Urothelium cell line (cell line): ENCODE data around the gene STAC2.
"Not testable (repeated sequence)": the region's sequence is repeated elsewhere in the genome, so short reads cannot be mapped to it uniquely, and the experiment has no call there.

Experiments
- DNase-seq: peaks from one replicate; pipeline ENCODE4 v3.0.0; 2011; ENCODE audit warnings: low spot score, mixed read lengths
- FAIRE-seq: peaks from 2 replicates; lab custom pipeline; 2011; peaks lifted over from hg19 to GRCh38; lab: Jason Lieb, UNC

The STAC2 gene

GRCh38 chr17:39225308-39225958 lies at the start of gene STAC2:
STAC2 (minus strand) TSS chr17:39225945; CDS start chr17:39225502, 443 bp downstream.
- FAIRE-seq (no peak), DNase-seq (no peak)

- FAIRE-seq (no peak), DNase-seq (no peak)
These were observed 45.8 kb upstream of the STAC2 start for GRCh38 chr17:39271546-39271945.

- DNase-seq, result no peak
These were observed 45.2 kb upstream of the STAC2 start for GRCh38 chr17:39270923-39271322.

GRCh38 chr17:39264119-39264518 lies 38.4 kb upstream of the STAC2 start:
- no peak for FAIRE-seq

More at GRCh38 chr17:39270923-39271322, 45.2 kb upstream of the STAC2 start:
- no peak for FAIRE-seq

GRCh38 chr17:39261286-39261685 lies 35.5 kb upstream of the STAC2 start:
- FAIRE-seq, result no peak

More at GRCh38 chr17:39264119-39264518, 38.4 kb upstream of the STAC2 start:
- DNase-seq, result no peak

GRCh38 chr17:39252788-39253460 lies 27.2 kb upstream of the STAC2 start:
- DNase-seq, result no peak
- FAIRE-seq, result no peak

More at GRCh38 chr17:39261286-39261685, 35.5 kb upstream of the STAC2 start:
- no peak for DNase-seq

GRCh38 chr17:39251997-39252396 lies 26.3 kb upstream of the STAC2 start:
- DNase-seq, result no peak
- no peak for FAIRE-seq

- FAIRE-seq, result not testable (repeated sequence)
These were observed 24.3 kb upstream of the STAC2 start for GRCh38 chr17:39250076-39250475.

GRCh38 chr17:39246274-39246673 lies 20.5 kb upstream of the STAC2 start:
- FAIRE-seq, result no peak
- DNase-seq, result no peak

More at GRCh38 chr17:39250076-39250475, 24.3 kb upstream of the STAC2 start:
- not testable (repeated sequence) for DNase-seq

GRCh38 chr17:39244600-39245570 lies 19.1 kb upstream of the STAC2 start:
- peak; percentile 81 for DNase-seq
- FAIRE-seq, result peak; percentile 87

- DNase-seq, result no peak
- no peak for FAIRE-seq
These were observed 18.4 kb upstream of the STAC2 start for GRCh38 chr17:39244016-39244599.

- FAIRE-seq, result no peak
- DNase-seq, result no peak
These were observed 17.4 kb upstream of the STAC2 start for GRCh38 chr17:39243155-39243554.

- no peak for DNase-seq
- FAIRE-seq, result no peak
These were observed 14.9 kb upstream of the STAC2 start for GRCh38 chr17:39240631-39241030.

GRCh38 chr17:39239640-39240314 lies 14.0 kb upstream of the STAC2 start:
- DNase-seq (peak; percentile 52), FAIRE-seq (peak; percentile 95)

- FAIRE-seq (peak; percentile 53), DNase-seq (peak; percentile 80)
These were observed 12.7 kb upstream of the STAC2 start for GRCh38 chr17:39238311-39238972.

GRCh38 chr17:39237586-39237985 lies 11.8 kb upstream of the STAC2 start:
- FAIRE-seq, result no peak

GRCh38 chr17:39236981-39237441 lies 11.3 kb upstream of the STAC2 start:
- FAIRE-seq (no peak), DNase-seq (no peak)

More at GRCh38 chr17:39237586-39237985, 11.8 kb upstream of the STAC2 start:
- DNase-seq, result no peak

- FAIRE-seq, result no peak
These were observed 10.7 kb upstream of the STAC2 start for GRCh38 chr17:39236450-39236927.

More at GRCh38 chr17:39236450-39236927, 10.7 kb upstream of the STAC2 start:
- DNase-seq, result no peak
